Activated naive CD4-positive, alpha-beta T cell treated with anti-CD3 and anti-CD28 coated beads, Interleukin-2, amount 10 ng/mL, durations not matched to agents 7 days and 5 days (primary cell): ENCODE results near the gene SLC6A4.

Experiments
- CTCF ChIA-PET: fragments of 350-600 bp; sonication (Branson Sonifier 250); formaldehyde crosslinking; loops from one replicate; lab custom pipeline; 2021; ENCODE audit warnings: antibody characterized with exemption; lab: Charles Lee
- DNase-seq: peaks from one replicate; pipeline ENCODE4 v3.0.0-alpha.2; 2020
- H3K27ac Mint-ChIP-seq: one replicate; pipeline ENCODE4 v1.8.0; 2021; ENCODE audit warnings: mild to moderate bottlenecking, moderate library complexity, mixed read lengths
- H3K27me3 Mint-ChIP-seq: one replicate; pipeline ENCODE4 v1.8.0; 2021; ENCODE audit warnings: mild to moderate bottlenecking, mixed read lengths
- H3K36me3 Mint-ChIP-seq: one replicate; pipeline ENCODE4 v1.8.0; 2021; ENCODE audit warnings: mixed read lengths
- H3K4me1 Mint-ChIP-seq: one replicate; pipeline ENCODE4 v1.8.0; 2021; ENCODE audit warnings: mixed read lengths
- H3K4me3 Mint-ChIP-seq: one replicate; pipeline ENCODE4 v1.8.0; 2021; ENCODE audit warnings: mild to moderate bottlenecking, moderate library complexity, mixed read lengths
- H3K9me3 Mint-ChIP-seq: one replicate; pipeline ENCODE4 v1.8.0; 2021; ENCODE audit warnings: mixed read lengths

The SLC6A4 gene

GRCh38 chr17:30200106-30200505 is 35.4 kb downstream of the SLC6A4 start:
- H3K9me3 Mint-ChIP-seq = no peaks in the 10 kb centered on the region
- H3K27ac Mint-ChIP-seq = no peak overlapping the region
- CTCF ChIA-PET = no interaction called here
- no peaks in the 10 kb centered on the region for H3K36me3 Mint-ChIP-seq
- no peaks in the 10 kb centered on the region for H3K4me1 Mint-ChIP-seq
- no peak for DNase-seq
- H3K27me3 Mint-ChIP-seq = peaks cover 41% of the 10 kb centered on the region
- no peak overlapping the region for H3K4me3 Mint-ChIP-seq

GRCh38 chr17:30199600-30199999 is 35.9 kb downstream of the SLC6A4 start:
- H3K27ac Mint-ChIP-seq = no peak overlapping the region
- CTCF ChIA-PET = interaction anchor here (0.9 kb wide), 1 partner anchor 137 kb away, joined by 3 read pairs; no protein-coding TSS in a partner anchor
- H3K36me3 Mint-ChIP-seq = no peaks in the 10 kb centered on the region
- no peaks in the 10 kb centered on the region for H3K4me1 Mint-ChIP-seq
- H3K4me3 Mint-ChIP-seq = no peak overlapping the region
- H3K27me3 Mint-ChIP-seq = peaks cover 38% of the 10 kb centered on the region
- no peaks in the 10 kb centered on the region for H3K9me3 Mint-ChIP-seq
- no peak for DNase-seq

DNA sequence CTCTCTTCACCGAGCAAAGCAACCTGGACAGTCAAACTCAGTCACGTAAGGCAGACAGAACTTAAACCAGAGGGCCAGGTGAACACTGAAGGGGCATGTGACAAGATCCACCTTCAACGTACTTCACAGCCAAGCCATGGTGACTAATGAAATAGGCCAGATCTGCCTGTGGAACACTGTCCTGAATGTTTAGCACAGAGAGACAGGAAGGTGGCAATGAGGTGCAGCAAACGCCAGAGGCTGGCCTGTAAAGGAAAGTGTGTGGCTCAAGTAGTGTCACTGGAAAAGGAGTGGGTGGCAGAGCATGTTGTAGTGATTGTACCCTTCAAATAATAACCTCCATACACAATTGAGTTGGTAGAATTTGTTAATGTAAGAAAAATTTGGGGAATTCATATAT is 38.1 kb downstream of the SLC6A4 start:
- H3K4me1 Mint-ChIP-seq = no peaks in the 10 kb centered on the region
- no peaks in the 10 kb centered on the region for H3K36me3 Mint-ChIP-seq
- DNase-seq = no peak
- H3K4me3 Mint-ChIP-seq = no peak overlapping the region
- no peak overlapping the region for H3K27ac Mint-ChIP-seq
- H3K9me3 Mint-ChIP-seq = no peaks in the 10 kb centered on the region
- peaks cover 34% of the 10 kb centered on the region for H3K27me3 Mint-ChIP-seq
- CTCF ChIA-PET = no interaction called here

- CTCF ChIA-PET = no interaction called here
- Mint-ChIP-seq H3K9me3 (no peaks in the 10 kb centered on the region), H3K4me3 (no peak overlapping the region), H3K27ac (no peak overlapping the region), H3K4me1 (no peaks in the 10 kb centered on the region), H3K36me3 (no peaks in the 10 kb centered on the region), H3K27me3 (peaks cover 31% of the 10 kb centered on the region)
- no peak for DNase-seq
Measured at GRCh38 chr17:30196504-30196903, 39.0 kb downstream of the SLC6A4 start.

- CTCF ChIA-PET = interaction anchor here (0.6 kb wide), 1 partner anchor 28 kb away, joined by 3 read pairs; no protein-coding TSS in a partner anchor
- H3K36me3 Mint-ChIP-seq = peaks cover 4% of the 10 kb centered on the region
- no peaks in the 10 kb centered on the region for H3K4me1 Mint-ChIP-seq
- peaks cover 19% of the 10 kb centered on the region for H3K27me3 Mint-ChIP-seq
- DNase-seq = no peak
- no peaks in the 10 kb centered on the region for H3K9me3 Mint-ChIP-seq
- no peak overlapping the region for H3K27ac Mint-ChIP-seq
- H3K4me3 Mint-ChIP-seq = no peak overlapping the region
Measured at GRCh38 chr17:30191072-30191471, 44.4 kb downstream of the SLC6A4 start.

DNA sequence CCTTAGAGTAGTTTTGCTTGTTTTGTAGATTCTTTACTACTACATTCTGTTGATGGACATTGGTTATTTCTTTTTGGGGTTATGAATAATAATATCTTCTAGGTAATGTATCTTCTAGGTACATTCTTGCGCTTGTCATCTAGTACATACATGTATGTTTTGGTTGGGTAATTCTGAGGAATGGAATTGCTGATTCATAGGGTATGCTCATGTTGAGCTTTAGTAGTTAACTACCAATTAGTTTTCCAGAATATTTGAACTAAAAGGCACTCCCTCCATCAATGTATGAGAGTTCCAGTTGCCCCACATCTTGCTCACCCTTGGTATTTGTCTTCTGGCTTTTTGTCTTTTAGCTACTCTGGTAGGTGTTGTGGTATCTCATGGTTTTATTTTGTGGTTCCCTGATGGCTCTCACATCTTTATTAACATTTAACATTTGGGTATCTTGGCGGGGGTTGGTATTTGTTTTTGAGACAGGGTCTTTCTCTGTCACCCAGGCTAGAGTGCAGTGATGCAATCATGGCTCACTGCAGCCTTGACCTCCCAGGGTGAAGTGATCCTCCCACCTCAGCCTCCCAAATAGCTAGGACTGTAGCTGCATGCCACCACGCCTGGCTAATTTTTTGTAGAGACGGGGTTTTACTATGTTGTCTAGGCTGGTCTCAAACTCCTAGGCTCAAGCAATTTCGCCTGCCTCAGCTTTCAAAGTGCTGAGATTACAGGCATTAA is 47.1 kb downstream of the SLC6A4 start:
- H3K4me3 Mint-ChIP-seq = no peak overlapping the region
- H3K36me3 Mint-ChIP-seq = peaks cover 17% of the 10 kb centered on the region
- DNase-seq = no peak
- CTCF ChIA-PET = no interaction called here
- no peak overlapping the region for H3K27ac Mint-ChIP-seq
- peaks cover 11% of the 10 kb centered on the region for H3K27me3 Mint-ChIP-seq
- H3K4me1 Mint-ChIP-seq = no peaks in the 10 kb centered on the region
- H3K9me3 Mint-ChIP-seq = no peaks in the 10 kb centered on the region

GRCh38 chr17:30187573-30187972 is 47.9 kb downstream of the SLC6A4 start:
- Mint-ChIP-seq H3K4me1 (no peaks in the 10 kb centered on the region), H3K36me3 (peaks cover 23% of the 10 kb centered on the region), H3K27ac (peak overlapping the region; percentile 2), H3K9me3 (no peaks in the 10 kb centered on the region), H3K4me3 (no peak overlapping the region), H3K27me3 (peaks cover 7% of the 10 kb centered on the region)
- no peak for DNase-seq
- CTCF ChIA-PET = no interaction called here

DNA sequence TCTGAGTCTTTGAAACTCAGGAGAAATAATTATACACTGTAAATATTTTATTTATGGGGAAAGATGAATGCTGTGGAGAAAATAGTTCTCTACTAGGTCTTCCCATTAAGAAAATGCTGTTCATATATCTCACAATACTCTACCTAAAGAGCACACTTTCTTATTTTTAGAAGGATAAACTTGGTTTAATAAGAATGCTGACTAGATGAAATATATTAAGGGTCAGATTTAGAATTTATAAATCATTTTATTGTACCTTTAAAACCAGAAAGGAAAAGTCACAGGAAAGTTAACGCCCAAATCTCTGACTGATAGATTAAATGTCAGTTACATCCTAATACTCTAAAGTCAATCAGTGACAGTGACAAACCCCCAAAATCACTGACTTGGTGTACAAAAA is 48.7 kb downstream of the SLC6A4 start:
- no peak for DNase-seq
- H3K27me3 Mint-ChIP-seq = no peaks in the 10 kb centered on the region
- CTCF ChIA-PET = no interaction called here
- H3K4me3 Mint-ChIP-seq = no peak overlapping the region
- H3K36me3 Mint-ChIP-seq = peaks cover 25% of the 10 kb centered on the region
- H3K9me3 Mint-ChIP-seq = no peaks in the 10 kb centered on the region
- no peak overlapping the region for H3K27ac Mint-ChIP-seq
- H3K4me1 Mint-ChIP-seq = no peaks in the 10 kb centered on the region

DNA sequence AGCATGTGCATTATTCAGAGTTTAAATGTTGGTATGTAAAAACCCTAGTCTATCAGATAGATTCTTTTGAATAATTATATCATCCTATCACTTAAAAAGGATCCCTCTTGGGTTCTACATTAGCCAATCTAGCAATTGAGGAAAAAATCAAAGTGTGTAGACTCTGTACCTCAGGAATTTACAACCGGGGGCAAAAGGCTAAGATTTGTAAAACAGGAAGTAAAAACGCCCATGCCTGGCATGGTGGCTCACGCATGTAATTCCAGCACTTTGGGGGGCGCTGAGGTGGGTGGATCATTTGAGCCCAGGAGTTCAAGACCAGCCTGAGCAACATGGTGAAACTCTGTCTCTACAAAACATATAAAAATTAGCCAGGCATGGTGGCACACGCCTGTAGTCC is 58.6 kb downstream of the SLC6A4 start:
- CTCF ChIA-PET = no interaction called here
- H3K27ac Mint-ChIP-seq = no peak overlapping the region
- H3K27me3 Mint-ChIP-seq = no peaks in the 10 kb centered on the region
- H3K36me3 Mint-ChIP-seq = peaks cover 40% of the 10 kb centered on the region
- no peak for DNase-seq
- no peaks in the 10 kb centered on the region for H3K9me3 Mint-ChIP-seq
- peaks cover 6% of the 10 kb centered on the region for H3K4me1 Mint-ChIP-seq
- no peak overlapping the region for H3K4me3 Mint-ChIP-seq

DNA sequence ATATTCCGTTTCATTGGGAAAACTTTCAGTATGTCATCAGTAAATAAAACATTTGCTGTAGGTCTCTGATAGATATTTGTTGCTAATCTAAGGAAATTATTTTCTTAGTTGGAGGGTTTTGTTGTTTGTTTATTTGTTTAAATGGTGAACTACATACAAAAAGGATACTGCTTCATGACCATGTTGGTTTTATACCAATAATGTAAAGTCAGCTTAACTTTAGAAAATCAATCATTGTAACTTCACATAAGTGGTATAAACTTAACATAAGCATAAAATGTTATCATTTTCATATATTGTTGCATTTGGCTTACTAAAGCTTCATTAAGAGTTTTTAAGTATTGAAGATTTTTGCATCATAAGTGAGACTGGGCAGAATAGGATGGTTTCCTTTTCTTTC is 60.9 kb downstream of the SLC6A4 start:
- H3K4me3 Mint-ChIP-seq = no peak overlapping the region
- H3K9me3 Mint-ChIP-seq = no peaks in the 10 kb centered on the region
- peaks cover 37% of the 10 kb centered on the region for H3K36me3 Mint-ChIP-seq
- CTCF ChIA-PET = interaction anchor here (1.1 kb wide), 1 partner anchor 48 kb away, joined by 3 read pairs; no protein-coding TSS in a partner anchor
- peaks cover 9% of the 10 kb centered on the region for H3K4me1 Mint-ChIP-seq
- no peak overlapping the region for H3K27ac Mint-ChIP-seq
- DNase-seq = no peak
- no peaks in the 10 kb centered on the region for H3K27me3 Mint-ChIP-seq

DNA sequence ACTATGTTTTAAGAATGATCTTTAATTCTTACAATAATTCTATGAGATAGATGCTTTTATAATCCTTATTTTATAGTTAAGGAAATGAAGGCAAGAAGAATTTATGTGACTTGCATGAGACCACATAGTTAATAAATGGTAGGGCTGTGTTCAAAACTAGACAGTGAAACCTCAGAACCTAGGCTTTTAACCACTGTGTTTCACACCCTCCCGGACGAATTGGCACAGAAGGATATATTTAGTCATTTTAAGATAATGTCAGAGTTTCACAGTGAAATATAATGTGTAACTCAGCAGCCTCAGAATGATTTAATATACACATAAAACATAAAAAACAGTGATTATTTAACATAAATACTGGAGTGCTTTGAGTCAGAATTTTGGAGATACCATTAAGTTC is 61.8 kb downstream of the SLC6A4 start:
- Mint-ChIP-seq H3K27ac (no peak overlapping the region), H3K4me3 (no peak overlapping the region), H3K27me3 (no peaks in the 10 kb centered on the region), H3K36me3 (peaks cover 31% of the 10 kb centered on the region), H3K4me1 (peaks cover 9% of the 10 kb centered on the region), H3K9me3 (no peaks in the 10 kb centered on the region)
- CTCF ChIA-PET = no interaction called here
- DNase-seq = no peak

DNA sequence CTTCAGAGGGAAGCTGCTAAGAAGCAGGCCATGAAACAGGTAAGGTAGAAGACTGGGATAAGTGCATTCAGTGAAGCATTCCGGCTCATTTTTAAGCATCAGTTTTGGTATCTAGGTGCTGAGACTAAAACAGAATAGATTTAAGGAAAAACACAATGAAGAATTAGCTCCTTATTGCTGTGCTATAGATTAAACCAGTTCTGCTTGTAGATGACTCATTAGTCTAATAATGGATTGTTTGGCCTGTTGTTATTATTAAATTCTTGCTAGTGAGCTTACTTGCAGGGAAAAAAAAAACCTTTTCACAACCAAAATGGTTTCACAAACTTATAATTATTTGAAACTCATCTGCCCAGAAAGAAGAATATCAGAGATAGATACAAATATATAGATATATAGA is 62.9 kb downstream of the SLC6A4 start:
- no peak for DNase-seq
- H3K27ac Mint-ChIP-seq = no peak overlapping the region
- H3K9me3 Mint-ChIP-seq = no peaks in the 10 kb centered on the region
- H3K4me3 Mint-ChIP-seq = no peak overlapping the region
- peaks cover 9% of the 10 kb centered on the region for H3K4me1 Mint-ChIP-seq
- peaks cover 27% of the 10 kb centered on the region for H3K36me3 Mint-ChIP-seq
- CTCF ChIA-PET = interaction anchor here (0.8 kb wide), 1 partner anchor 64 kb away, joined by 3 read pairs; no protein-coding TSS in a partner anchor
- no peaks in the 10 kb centered on the region for H3K27me3 Mint-ChIP-seq

DNA sequence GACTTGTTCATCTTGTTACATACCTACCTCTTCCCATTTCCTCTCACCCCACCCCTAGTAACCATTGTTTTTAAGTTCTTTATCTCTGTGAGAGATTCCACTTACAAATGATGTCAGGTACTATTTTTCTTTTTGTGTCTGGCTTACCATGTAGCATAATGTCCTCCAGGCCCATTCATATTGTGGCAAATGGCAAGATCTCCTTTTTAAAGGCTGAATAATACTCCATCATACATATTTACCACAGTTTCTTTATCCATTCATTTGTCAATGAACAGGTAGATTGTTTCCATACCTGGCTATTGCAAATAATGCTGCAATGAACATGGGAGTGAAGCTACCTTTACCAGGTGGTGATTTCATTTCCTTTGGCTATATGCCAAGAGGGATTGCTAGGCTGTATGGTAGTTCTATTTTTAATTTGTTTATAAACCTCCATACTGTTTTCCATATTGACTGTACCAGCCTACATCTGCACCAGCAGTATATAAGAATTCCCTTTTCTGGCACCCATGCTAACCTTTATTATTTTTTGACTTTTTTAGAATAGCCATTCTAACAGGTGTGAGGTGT is 65.0 kb downstream of the SLC6A4 start:
- Mint-ChIP-seq H3K27ac (no peak overlapping the region), H3K4me1 (peaks cover 12% of the 10 kb centered on the region), H3K4me3 (no peak overlapping the region), H3K36me3 (peaks cover 21% of the 10 kb centered on the region), H3K27me3 (no peaks in the 10 kb centered on the region), H3K9me3 (no peaks in the 10 kb centered on the region)
- DNase-seq = no peak
- CTCF ChIA-PET = interaction anchor here (1.4 kb wide), 1 partner anchor 65 kb away, joined by 4 read pairs; no protein-coding TSS in a partner anchor

DNA sequence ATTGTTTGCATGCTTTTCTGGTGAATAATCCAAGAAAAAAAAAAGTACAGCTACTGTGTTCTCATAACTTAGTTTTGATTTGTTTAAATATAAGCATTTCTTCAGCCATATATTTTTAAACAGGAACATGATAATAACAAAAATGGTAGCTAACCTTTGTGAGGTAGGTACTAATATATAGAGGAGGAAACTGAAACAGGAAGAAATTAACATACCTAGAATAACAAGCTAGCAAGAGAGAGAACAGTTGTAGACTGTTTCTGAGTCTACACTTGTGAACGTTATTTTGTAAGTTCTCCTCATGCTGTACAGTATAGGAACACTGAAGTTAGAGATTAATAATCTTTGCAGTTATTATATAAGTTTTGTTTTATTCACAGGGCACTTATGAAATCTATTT is 69.5 kb downstream of the SLC6A4 start:
- H3K36me3 Mint-ChIP-seq = peaks cover 16% of the 10 kb centered on the region
- no peak for DNase-seq
- CTCF ChIA-PET = interaction anchor here (0.6 kb wide), 2 partner anchors 12 to 160 kb away, joined by 3 read pairs; no protein-coding TSS in a partner anchor
- no peak overlapping the region for H3K27ac Mint-ChIP-seq
- no peak overlapping the region for H3K4me3 Mint-ChIP-seq
- H3K4me1 Mint-ChIP-seq = peaks cover 6% of the 10 kb centered on the region
- H3K27me3 Mint-ChIP-seq = no peaks in the 10 kb centered on the region
- H3K9me3 Mint-ChIP-seq = no peaks in the 10 kb centered on the region

GRCh38 chr17:30165147-30165546 is 70.3 kb downstream of the SLC6A4 start:
- Mint-ChIP-seq H3K27ac (no peak overlapping the region), H3K4me3 (no peak overlapping the region), H3K9me3 (peaks cover 3% of the 10 kb centered on the region), H3K36me3 (peaks cover 21% of the 10 kb centered on the region), H3K4me1 (peaks cover 3% of the 10 kb centered on the region), H3K27me3 (no peaks in the 10 kb centered on the region)
- no peak for DNase-seq
- CTCF ChIA-PET = interaction anchor here (0.8 to 1.9 kb wide), 3 partner anchors 60 to 171 kb away, joined by 3 to 8 read pairs (median 8); no protein-coding TSS in a partner anchor
